Measurements from ENCODE around the gene MTF2. TPM values are rescaled to one million over a fixed set of nuclear protein-coding genes. Genes with fewer than 3 reads are reported as not detected.

MTF2 gene
- total RNA-seq, 4 donors from 2014 or later: 7.1 to 13.4 (median 9.9) TPM

DNA sequence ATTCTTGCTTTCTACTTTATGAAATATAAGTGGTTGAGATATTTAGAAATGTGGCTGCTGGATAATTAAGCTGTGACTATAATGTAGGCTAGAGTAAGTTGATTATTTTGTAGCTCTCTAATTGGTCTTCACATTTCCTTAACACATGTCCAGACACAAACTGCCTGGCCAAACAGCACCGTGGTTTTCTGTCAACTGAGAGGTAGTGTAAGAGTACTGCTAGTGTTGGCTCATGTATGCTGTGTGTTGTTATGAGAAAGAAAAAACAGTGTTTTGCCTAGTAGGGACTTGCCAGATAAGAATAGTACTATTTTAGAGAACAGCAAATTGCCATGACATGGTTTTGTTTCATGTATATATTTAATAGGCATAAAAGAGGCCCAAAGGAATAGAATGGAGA, 64.1 kb downstream of the MTF2 start:
- DNase-seq (ENCODE audit: extremely low spot score): no peak
- WGBS: 65% methylated on average over 1 of the region's 1 CpG
- Histone ChIP-seq H3K27ac (replicated peaks in 1 of 4) (no peak overlapping the region), H3K36me3 (peaks cover 0 to 27% (median 3%) of the 10 kb centered on the region in 4 donors), H3K9me3 (no peaks in the 10 kb centered on the region), H3K27me3 (no peaks in the 10 kb centered on the region), H3K4me1 (peaks cover 0 to 15% (median 10%) of the 10 kb centered on the region in 4 donors), H3K4me3 (no peak overlapping the region)
- intact Hi-C loops (cut with DNase I): no loop called here
- no peak for TF ChIP-seq POLR2AphosphoS5 (IDR thresholded peaks at IDR 0.05)
- TF ChIP-seq, protein P1, sequence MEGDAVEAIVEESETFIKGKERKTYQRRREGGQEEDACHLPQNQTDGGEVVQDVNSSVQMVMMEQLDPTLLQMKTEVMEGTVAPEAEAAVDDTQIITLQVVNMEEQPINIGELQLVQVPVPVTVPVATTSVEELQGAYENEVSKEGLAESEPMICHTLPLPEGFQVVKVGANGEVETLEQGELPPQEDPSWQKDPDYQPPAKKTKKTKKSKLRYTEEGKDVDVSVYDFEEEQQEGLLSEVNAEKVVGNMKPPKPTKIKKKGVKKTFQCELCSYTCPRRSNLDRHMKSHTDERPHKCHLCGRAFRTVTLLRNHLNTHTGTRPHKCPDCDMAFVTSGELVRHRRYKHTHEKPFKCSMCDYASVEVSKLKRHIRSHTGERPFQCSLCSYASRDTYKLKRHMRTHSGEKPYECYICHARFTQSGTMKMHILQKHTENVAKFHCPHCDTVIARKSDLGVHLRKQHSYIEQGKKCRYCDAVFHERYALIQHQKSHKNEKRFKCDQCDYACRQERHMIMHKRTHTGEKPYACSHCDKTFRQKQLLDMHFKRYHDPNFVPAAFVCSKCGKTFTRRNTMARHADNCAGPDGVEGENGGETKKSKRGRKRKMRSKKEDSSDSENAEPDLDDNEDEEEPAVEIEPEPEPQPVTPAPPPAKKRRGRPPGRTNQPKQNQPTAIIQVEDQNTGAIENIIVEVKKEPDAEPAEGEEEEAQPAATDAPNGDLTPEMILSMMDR (IDR thresholded peaks at IDR 0.05): no peak
- no peak for TF ChIP-seq POLR2A (IDR thresholded peaks at IDR 0.05; ENCODE audit: low read depth)
- TF ChIP-seq EP300 (IDR thresholded peaks at IDR 0.05): no peak

DNA sequence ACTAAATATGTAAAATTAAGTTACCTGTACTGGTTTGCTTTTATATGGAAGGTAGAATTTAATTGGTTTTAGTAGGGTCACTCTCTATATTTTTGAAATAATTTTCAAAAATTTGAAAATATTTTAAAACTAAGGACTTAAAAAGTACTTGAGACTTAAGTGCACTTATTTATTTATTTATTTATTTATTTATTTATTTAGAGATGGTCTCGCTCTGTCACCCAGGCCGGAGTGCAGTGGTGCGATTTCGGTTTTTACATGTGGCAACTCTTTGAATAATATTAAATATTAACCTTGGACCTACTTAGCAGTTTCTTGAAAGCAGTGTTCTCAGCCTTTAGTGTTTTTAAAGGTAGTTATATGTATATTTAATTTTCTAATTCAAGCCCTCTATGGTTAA, 64.7 kb downstream of the MTF2 start:
- intact Hi-C loops (cut with DNase I): no loop called here
- Histone ChIP-seq H3K9me3 (no peaks in the 10 kb centered on the region), H3K27ac (replicated peaks in 1 of 4) (no peak overlapping the region), H3K4me3 (no peak overlapping the region), H3K4me1 (peaks cover 0 to 15% (median 11%) of the 10 kb centered on the region in 4 donors), H3K36me3 (peaks cover 0 to 26% (median 5%) of the 10 kb centered on the region in 4 donors), H3K27me3 (no peaks in the 10 kb centered on the region)
- no peak for DNase-seq (ENCODE audit: extremely low spot score)
- no peak for TF ChIP-seq EP300 (IDR thresholded peaks at IDR 0.05)
- no peak for TF ChIP-seq POLR2AphosphoS5 (IDR thresholded peaks at IDR 0.05)
- TF ChIP-seq, protein P1 (IDR thresholded peaks at IDR 0.05): no peak
- no peak for TF ChIP-seq POLR2A (IDR thresholded peaks at IDR 0.05; ENCODE audit: low read depth)
- 99% methylated on average over 4 of the region's 4 CpGs for WGBS

DNA sequence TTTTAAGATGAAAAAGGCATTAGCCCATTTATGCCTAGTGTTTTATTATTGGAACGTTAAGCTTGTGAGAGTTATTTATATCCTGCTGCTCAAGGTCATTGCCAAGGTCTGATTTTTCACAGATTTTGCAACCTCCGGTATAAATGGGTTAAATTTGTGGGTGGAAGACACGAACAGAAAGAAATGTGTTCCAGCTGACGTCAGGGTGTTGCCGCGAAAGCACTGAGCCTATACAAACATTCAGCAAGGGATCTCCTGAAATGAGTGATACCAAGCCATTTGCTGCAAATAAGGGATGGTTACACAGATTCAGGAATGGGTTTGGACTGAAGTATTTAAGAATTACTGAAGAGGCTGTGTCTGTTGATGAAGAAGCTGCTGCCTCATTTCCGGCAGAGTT, 68.9 kb downstream of the MTF2 start:
- WGBS: 48% methylated on average over 7 of the region's 7 CpGs
- no peaks in the 10 kb centered on the region for H3K9me3 ChIP-seq

GRCh38 chr1:93150729-93151128, 71.6 kb downstream of the MTF2 start:
- 36% methylated on average over 1 of the region's 1 CpG for WGBS
- no peak for DNase-seq (ENCODE audit: extremely low spot score)
- intact Hi-C loops (cut with DNase I): no loop called here
- Histone ChIP-seq H3K27ac (replicated peaks in 1 of 4) (no peak overlapping the region), H3K9me3 (no peaks in the 10 kb centered on the region), H3K4me3 (no peak overlapping the region), H3K36me3 (peaks cover 7 to 73% (median 44%) of the 10 kb centered on the region in 4 donors), H3K4me1 (peaks cover 0 to 16% (median 11%) of the 10 kb centered on the region in 4 donors), H3K27me3 (no peaks in the 10 kb centered on the region)
- no peak for TF ChIP-seq POLR2A (IDR thresholded peaks at IDR 0.05; ENCODE audit: low read depth)
- TF ChIP-seq, protein P1 (IDR thresholded peaks at IDR 0.05): no peak
- no peak for TF ChIP-seq EP300 (IDR thresholded peaks at IDR 0.05)
- no peak for TF ChIP-seq POLR2AphosphoS5 (IDR thresholded peaks at IDR 0.05)

More for the DNA sequence above, 68.9 kb downstream of the MTF2 start:
- intact Hi-C loops (cut with DNase I): no loop called here
- Histone ChIP-seq H3K4me3 (no peak overlapping the region), H3K4me1 (peaks cover 0 to 15% (median 9%) of the 10 kb centered on the region in 4 donors), H3K27ac (replicated peaks in 1 of 4) (no peak overlapping the region), H3K27me3 (no peaks in the 10 kb centered on the region), H3K36me3 (peaks cover 7 to 46% (median 30%) of the 10 kb centered on the region in 4 donors)
- DNase-seq (ENCODE audit: extremely low spot score): no peak
- no peak for TF ChIP-seq EP300 (IDR thresholded peaks at IDR 0.05)
- TF ChIP-seq, protein P1 (IDR thresholded peaks at IDR 0.05): no peak
- no peak for TF ChIP-seq POLR2AphosphoS5 (IDR thresholded peaks at IDR 0.05)
- no peak for TF ChIP-seq POLR2A (IDR thresholded peaks at IDR 0.05; ENCODE audit: low read depth)

DNA sequence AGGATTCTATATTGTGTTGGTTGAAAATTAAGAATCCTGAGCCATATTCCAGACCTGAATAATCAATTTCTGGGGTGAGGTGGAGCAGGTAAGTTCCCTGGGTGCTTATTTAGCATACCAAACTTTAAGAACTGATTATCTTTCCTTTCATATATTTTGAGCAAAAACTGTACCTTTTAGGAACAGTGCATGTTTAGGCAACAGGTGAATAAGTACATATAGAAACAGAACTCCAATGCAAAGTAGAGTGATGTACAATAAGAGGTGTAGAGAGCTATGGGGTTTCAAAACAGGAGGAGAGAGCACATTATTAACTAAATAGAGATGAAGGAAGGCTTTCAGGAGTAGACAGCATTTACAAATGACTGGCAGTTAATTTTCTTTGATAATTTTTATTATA, 72.4 kb downstream of the MTF2 start:
- H3K27me3 ChIP-seq: no peaks in the 10 kb centered on the region
- H3K4me1 ChIP-seq: peaks cover 0 to 10% (median 7%) of the 10 kb centered on the region in 4 donors
- H3K27ac ChIP-seq (replicated peaks in 1 of 4): no peak overlapping the region
- intact Hi-C loops (cut with DNase I): no loop called here
- no peaks in the 10 kb centered on the region for H3K9me3 ChIP-seq
- peaks cover 7 to 80% (median 50%) of the 10 kb centered on the region in 4 donors for H3K36me3 ChIP-seq
- no peak overlapping the region for H3K4me3 ChIP-seq
- TF ChIP-seq, protein P1 (IDR thresholded peaks at IDR 0.05): no peak
- TF ChIP-seq POLR2AphosphoS5 (IDR thresholded peaks at IDR 0.05) (no peak), POLR2A (IDR thresholded peaks at IDR 0.05; ENCODE audit: low read depth) (no peak), EP300 (IDR thresholded peaks at IDR 0.05) (no peak)
- no peak for DNase-seq (ENCODE audit: extremely low spot score)
